Liver (tissue), 9 donors: Measurements from ENCODE around the gene AGBL5. TPM values are rescaled to one million over a fixed set of nuclear protein-coding genes. Genes with fewer than 3 reads are reported as not detected.
A peak's percentile ranks its signal among the peaks of the same experiment; 100 is the strongest.

Source experiments
- DNase-seq: peaks from one replicate; pipeline ENCODE4 v3.0.0-alpha.2; 2017; ENCODE audit warnings: low spot score
- H3K27ac ChIP-seq, 2 donors: one replicate each; pipeline ENCODE4 v1.7.0; 2013; ENCODE audit warnings: inconsistent platforms in 2 of 2, low read length in 2 of 2, control low read depth in 1 of 2, low read depth in 1 of 2, mild to moderate bottlenecking in 1 of 2
- H3K27me3 ChIP-seq, 4 donors: one replicate each; pipeline versions ENCODE4 v1.6.1 to v1.7.0; 2013; ENCODE audit warnings: low read length in 3 of 4, inconsistent platforms in 1 of 4, mild to moderate bottlenecking in 1 of 4, moderate library complexity in 1 of 4; ENCODE audit not compliant: control insufficient read depth in 4 of 4, insufficient read depth in 4 of 4
- H3K36me3 ChIP-seq, 4 donors: one replicate each; pipeline versions ENCODE4 v1.6.1 to v1.7.0; 2013; ENCODE audit warnings: low read length in 3 of 4, mild to moderate bottlenecking in 3 of 4, low read depth in 1 of 4, moderate library complexity in 1 of 4; ENCODE audit not compliant: control insufficient read depth in 4 of 4, insufficient read depth in 3 of 4
- H3K4me1 ChIP-seq, 4 donors: one replicate each; pipeline versions ENCODE4 v1.6.1 to v1.7.0; 2013; ENCODE audit warnings: low read length in 3 of 4, mild to moderate bottlenecking in 3 of 4, moderate library complexity in 1 of 4; ENCODE audit not compliant: control insufficient read depth in 4 of 4, insufficient read depth in 4 of 4
- H3K4me3 ChIP-seq, 3 donors: one replicate each; pipeline versions ENCODE4 v1.6.1 to v1.7.0; 2013; ENCODE audit warnings: low read length in 3 of 3, control low read depth in 1 of 3, low read depth in 1 of 3, mild to moderate bottlenecking in 1 of 3
- H3K9ac ChIP-seq, 2 donors: one replicate each; pipeline ENCODE4 v1.7.0; 2013; ENCODE audit warnings: low read length in 2 of 2, mild to moderate bottlenecking in 2 of 2, moderate library complexity in 2 of 2, control low read depth in 1 of 2, low read depth in 1 of 2
- H3K9me3 ChIP-seq, 4 donors: one replicate each; pipeline versions ENCODE4 v1.6.1 to v1.7.0; 2013; ENCODE audit warnings: low read length in 3 of 4; ENCODE audit not compliant: control insufficient read depth in 4 of 4
- CTCF ChIP-seq: fragments of 150-350 bp; IDR thresholded peaks from 2 replicates; pipeline ENCODE4 v1.5.1; 2017; ENCODE audit warnings: improper control_type of control experiment, low read depth, low read length; ENCODE audit not compliant: missing input control
- FOXA2 ChIP-seq: IDR thresholded peaks from 2 replicates; pipeline ENCODE4 v1.6.1; 2016; ENCODE audit warnings: antibody characterized with exemption
- GABPA ChIP-seq, 2 donors: IDR thresholded peaks in 1 of 2; conservative IDR thresholded peaks in 1 of 2; 2 replicates each; pipeline ENCODE4 v1.6.1; 2016; ENCODE audit warnings: antibody characterized with exemption in 2 of 2, mild to moderate bottlenecking in 1 of 2, moderate library complexity in 1 of 2
- HNF4G ChIP-seq: IDR thresholded peaks from 2 replicates; pipeline ENCODE4 v1.6.1; 2016; ENCODE audit warnings: antibody characterized with exemption
- JUND ChIP-seq, 2 donors: IDR thresholded peaks; 2 replicates each; pipeline ENCODE4 v1.6.1; 2016; ENCODE audit warnings: antibody characterized with exemption in 2 of 2
- NR2F2 ChIP-seq: IDR thresholded peaks from 2 replicates; pipeline ENCODE4 v1.6.1; 2016; ENCODE audit warnings: antibody characterized with exemption
- RAD21 ChIP-seq, 2 donors: IDR thresholded peaks; 2 replicates each; pipeline ENCODE4 v1.6.1; 2016; ENCODE audit warnings: antibody characterized with exemption in 2 of 2, mild to moderate bottlenecking in 2 of 2
- REST ChIP-seq: IDR thresholded peaks from 2 replicates; pipeline ENCODE4 v1.6.1; 2016; ENCODE audit warnings: antibody characterized with exemption, mild to moderate bottlenecking
- RXRA ChIP-seq, 2 donors: IDR thresholded peaks; 2 replicates each; pipeline ENCODE4 v1.6.1; 2017 to 2018; ENCODE audit warnings: antibody characterized with exemption in 2 of 2, mild to moderate bottlenecking in 1 of 2
- SP1 ChIP-seq: IDR thresholded peaks from 2 replicates; pipeline ENCODE4 v1.6.1; 2018; ENCODE audit warnings: antibody characterized with exemption, mild to moderate bottlenecking
- TAF1 ChIP-seq: conservative IDR thresholded peaks from 2 replicates; pipeline ENCODE4 v1.6.1; 2016; ENCODE audit warnings: antibody characterized with exemption, mild to moderate bottlenecking
- YY1 ChIP-seq: IDR thresholded peaks from 2 replicates; pipeline ENCODE4 v1.6.1; 2016; ENCODE audit warnings: antibody characterized with exemption, mild to moderate bottlenecking
- ZBTB33 ChIP-seq: IDR thresholded peaks from 2 replicates; pipeline ENCODE4 v1.6.1; 2016; ENCODE audit warnings: antibody characterized with exemption
- WGBS: extraction: QIAGEN DNeasy Blood & Tissue Kit; methylation state at CpG from one replicate; pipeline ENCODE4 v1.1.7; 2013; 5-methylcytosine and 5-hydroxymethylcytosine counted together
- polyA plus RNA-seq, 2 donors: library from polyadenylated mRNA; stranded (reverse) in 1 of 2; unstranded in 1 of 2; fragments of 200-250 nt in 1 of 2; fragments of >200 nt in 1 of 2; fragmentation: Nextera tagmentation in 1 of 2; extraction: Ambion mirVana in 1 of 2; gene quantifications; one replicate each; pipeline versions ENCODE4 v1.2.1 to v1.2.3, GENCODE V29; 2013 to 2015
- total RNA-seq, 2 donors: library from RNA; depleted of rRNA; stranded (reverse); fragments of >200 nt; gene quantifications; one replicate each; pipeline ENCODE4 v1.2.3, GENCODE V29; 2014
- TF ChIP-seq, protein P1 (sequence below): IDR thresholded peaks from 2 replicates; pipeline ENCODE4 v1.6.1; 2016; ENCODE audit warnings: antibody characterized with exemption
- TF ChIP-seq, protein P2 (sequence below): IDR thresholded peaks from 2 replicates; pipeline ENCODE4 v1.6.1; 2016; ENCODE audit warnings: antibody characterized with exemption
- donor health status: healthy.
- donor health status: healthy.
- donor health status: healthy.
- donor health status: healthy.
- donor health status: healthy.

AGBL5 gene
- total and polyA plus RNA-seq, 4 donors = 3.2 to 9.0 (median 4.8) TPM

- peak overlapping the region in 2 of 3 donors; percentile 12 to 40 for H3K4me3 ChIP-seq
- 54% methylated on average over 24 of the region's 24 CpGs for WGBS
- H3K27ac ChIP-seq = peak overlapping the region; percentile 82 to 87
- DNase-seq = no peak
- H3K27me3 ChIP-seq = no peaks in the 10 kb centered on the region
- TF ChIP-seq, protein P1, sequence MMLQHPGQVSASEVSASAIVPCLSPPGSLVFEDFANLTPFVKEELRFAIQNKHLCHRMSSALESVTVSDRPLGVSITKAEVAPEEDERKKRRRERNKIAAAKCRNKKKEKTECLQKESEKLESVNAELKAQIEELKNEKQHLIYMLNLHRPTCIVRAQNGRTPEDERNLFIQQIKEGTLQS = no peak
- no peak for TF ChIP-seq JUND (IDR thresholded peaks at IDR 0.05)
- no peak for TF ChIP-seq RAD21 (IDR thresholded peaks at IDR 0.05)
- peaks cover 3 to 22% (median 15%) of the 10 kb centered on the region in 4 donors for H3K36me3 ChIP-seq
- H3K4me1 ChIP-seq = peaks cover 26 to 82% (median 70%) of the 10 kb centered on the region in 4 donors
- peak overlapping the region; percentile 10 to 46 for H3K9ac ChIP-seq
- no peaks in the 10 kb centered on the region for H3K9me3 ChIP-seq
Observed at GRCh38 chr2:27094353-27094984, 43.0 kb downstream of the AGBL5 start.

DNA sequence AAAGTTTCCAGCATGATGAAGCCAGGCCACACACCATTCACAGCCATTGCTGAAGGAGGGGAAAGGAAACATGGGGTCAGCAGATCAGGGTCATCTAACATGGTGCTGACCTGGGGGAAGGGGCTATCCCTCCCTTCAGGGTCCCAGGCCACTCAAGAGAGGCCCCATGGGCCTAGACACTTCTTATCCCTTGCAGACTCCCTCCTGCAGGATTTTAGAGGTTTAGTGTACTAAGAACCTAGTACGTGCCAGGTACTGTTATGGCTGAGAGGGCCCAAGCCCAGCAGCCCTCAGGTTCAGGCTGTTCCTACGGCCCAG is 43.9 kb downstream of the AGBL5 start:
- no peak for DNase-seq
- 40% methylated on average over 2 of the region's 2 CpGs for WGBS
- H3K27me3 ChIP-seq = no peaks in the 10 kb centered on the region
- no peak for TF ChIP-seq CTCF
- no peak for TF ChIP-seq GABPA (IDR thresholded peaks at IDR 0.05 in 1 of 2, conservative IDR thresholded peaks at IDR 0.05 in 1 of 2)
- TF ChIP-seq YY1 = no peak
- TF ChIP-seq HNF4G = no peak
- no peak for TF ChIP-seq TAF1
- no peak overlapping the region for H3K4me3 ChIP-seq
- no peak overlapping the region for H3K9ac ChIP-seq
- H3K4me1 ChIP-seq = peaks cover 26 to 76% (median 66%) of the 10 kb centered on the region in 4 donors
- H3K27ac ChIP-seq = peak overlapping the region; percentile 82 to 87
- no peaks in the 10 kb centered on the region for H3K9me3 ChIP-seq
- H3K36me3 ChIP-seq = peaks cover 3 to 27% (median 20%) of the 10 kb centered on the region in 4 donors

GRCh38 chr2:27095745-27096651 is 44.5 kb downstream of the AGBL5 start:
- no peaks in the 10 kb centered on the region for H3K9me3 ChIP-seq
- H3K36me3 ChIP-seq = peaks cover 8 to 30% (median 21%) of the 10 kb centered on the region in 4 donors
- H3K9ac ChIP-seq = peak overlapping the region; percentile 44 to 45
- peak; percentile 69 for DNase-seq
- peak overlapping the region; percentile 82 to 87 for H3K27ac ChIP-seq
- H3K27me3 ChIP-seq = no peaks in the 10 kb centered on the region
- H3K4me1 ChIP-seq = peaks cover 22 to 72% (median 63%) of the 10 kb centered on the region in 4 donors
- peak overlapping the region; percentile 8 to 27 (median 18) for H3K4me3 ChIP-seq
- 17% methylated on average over 18 of the region's 18 CpGs for WGBS
- TF ChIP-seq HNF4G = peak; percentile 56
- peak; percentile 41 for TF ChIP-seq NR2F2
- peak; percentile 89 for TF ChIP-seq SP1
- TF ChIP-seq, protein P2, sequence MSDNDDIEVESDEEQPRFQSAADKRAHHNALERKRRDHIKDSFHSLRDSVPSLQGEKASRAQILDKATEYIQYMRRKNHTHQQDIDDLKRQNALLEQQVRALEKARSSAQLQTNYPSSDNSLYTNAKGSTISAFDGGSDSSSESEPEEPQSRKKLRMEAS = peak; percentile 82
- peak; percentile 49 for TF ChIP-seq REST
- TF ChIP-seq RAD21 (IDR thresholded peaks at IDR 0.05) = peak; percentile 42 to 56
- peak; percentile 90 to 96 for TF ChIP-seq RXRA (IDR thresholded peaks at IDR 0.05)
- TF ChIP-seq CTCF = no peak
- peak; percentile 92 for TF ChIP-seq ZBTB33
- peak; percentile 80 for TF ChIP-seq FOXA2
- TF ChIP-seq GABPA (IDR thresholded peaks at IDR 0.05 in 1 of 2, conservative IDR thresholded peaks at IDR 0.05 in 1 of 2) = no peak
